HG03103 (cell line): ENCODE data around the gene ZNF474.
A peak's percentile ranks its signal among the peaks of the same experiment; 100 is the strongest.
"Not testable (repeated sequence)": the region's sequence is repeated elsewhere in the genome, so short reads cannot be mapped to it uniquely, and the experiment has no call there.

Experiments used
- ATAC-seq: cut with Tn5 transposase; IDR thresholded peaks from one replicate; pipeline ENCODE4 v1.9.1; 2021; ENCODE audit warnings: low read depth; ENCODE audit not compliant: unreplicated experiment

The ZNF474 gene

DNA sequence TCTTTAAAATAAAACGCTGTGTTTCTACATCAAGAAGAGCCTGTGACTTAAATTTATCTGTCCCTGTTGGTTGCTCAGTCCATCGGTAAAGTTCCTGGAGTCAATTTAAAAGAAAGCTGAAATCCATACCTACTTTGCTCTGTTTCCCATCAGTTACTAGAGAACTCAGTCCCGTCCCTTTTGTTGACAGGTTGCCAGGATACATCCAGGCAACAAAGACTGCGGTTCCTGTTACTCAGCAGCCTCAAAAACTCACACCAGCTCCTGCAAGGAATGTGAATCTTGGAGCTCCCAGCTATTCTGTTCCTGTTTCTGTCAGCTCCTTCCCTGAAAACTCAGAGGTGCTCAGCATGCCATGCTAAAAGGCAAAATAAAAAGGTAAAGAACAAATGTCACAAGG is at the start of gene ZNF474:
Gene ZNF474, plus strand, starts transcription at position 241 of the 400 bp plus-strand sequence. CDS start 22,445 bp downstream, outside the sequence.
- ATAC-seq = no peak

DNA sequence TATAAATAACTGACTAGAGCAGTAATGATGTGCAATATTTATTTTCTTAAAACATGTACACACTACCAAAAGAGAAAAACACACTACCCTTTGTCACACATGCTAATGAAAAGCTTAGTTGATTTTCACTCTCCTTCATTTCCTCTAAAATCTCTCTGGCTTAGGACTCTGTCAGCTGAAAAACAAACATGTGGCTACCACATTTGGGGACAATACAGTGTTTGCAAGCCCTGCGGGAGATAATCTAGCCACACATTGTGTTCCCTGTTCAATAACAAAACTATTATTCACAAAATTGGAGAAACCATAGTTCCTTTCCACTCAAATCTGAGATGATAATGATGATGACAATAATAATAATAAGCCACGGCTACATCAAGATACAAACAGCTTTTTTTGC is 47.8 kb upstream of the ZNF474 start:
- ATAC-seq = no peak

GRCh38 chr5:122083535-122083934 is 45.8 kb upstream of the ZNF474 start:
- no peak for ATAC-seq

- ATAC-seq = no peak
Observed at GRCh38 chr5:122085041-122085440, 44.3 kb upstream of the ZNF474 start.

- ATAC-seq = no peak
Observed at GRCh38 chr5:122089096-122090013, 40.0 kb upstream of the ZNF474 start.

- no peak for ATAC-seq
Observed at GRCh38 chr5:122091936-122092600, 37.3 kb upstream of the ZNF474 start.

DNA sequence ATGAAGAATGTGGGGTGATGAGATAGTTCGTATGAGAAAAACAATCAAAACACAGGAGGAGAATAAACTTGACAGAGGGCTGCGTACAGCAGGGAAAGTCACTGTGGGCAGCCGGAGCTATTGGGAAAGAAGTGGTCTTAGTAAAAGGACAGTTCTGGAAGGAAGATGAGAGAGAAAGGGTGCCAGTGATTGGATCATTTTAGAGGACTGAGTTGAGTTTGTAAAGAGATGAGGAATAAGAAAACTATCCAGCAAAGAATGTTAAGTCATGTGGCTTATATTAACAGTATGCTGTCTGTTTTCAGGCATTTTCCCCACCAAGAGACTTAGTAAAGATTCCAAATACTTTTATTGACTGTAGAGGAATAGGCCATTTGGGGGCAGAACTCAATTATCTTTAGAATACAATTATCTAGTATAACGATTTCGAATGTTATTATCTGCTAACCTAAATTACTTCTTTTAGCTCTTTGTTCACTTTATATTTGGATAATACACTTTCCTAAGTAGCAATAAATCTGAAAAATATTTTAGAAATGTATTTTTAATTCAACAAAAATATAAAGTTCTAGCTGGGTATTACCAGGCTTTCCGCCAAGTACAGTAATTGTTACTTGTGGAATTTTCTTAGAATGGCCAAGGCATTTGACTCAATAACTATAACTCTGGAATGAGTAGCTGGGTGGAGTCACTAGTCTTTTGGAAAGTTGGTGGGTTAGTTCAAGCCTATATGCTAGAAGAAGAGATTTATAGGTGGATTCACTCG is 35.7 kb upstream of the ZNF474 start:
- ATAC-seq = no peak

GRCh38 chr5:122094251-122094650 is 35.1 kb upstream of the ZNF474 start:
- not testable (repeated sequence) for ATAC-seq

DNA sequence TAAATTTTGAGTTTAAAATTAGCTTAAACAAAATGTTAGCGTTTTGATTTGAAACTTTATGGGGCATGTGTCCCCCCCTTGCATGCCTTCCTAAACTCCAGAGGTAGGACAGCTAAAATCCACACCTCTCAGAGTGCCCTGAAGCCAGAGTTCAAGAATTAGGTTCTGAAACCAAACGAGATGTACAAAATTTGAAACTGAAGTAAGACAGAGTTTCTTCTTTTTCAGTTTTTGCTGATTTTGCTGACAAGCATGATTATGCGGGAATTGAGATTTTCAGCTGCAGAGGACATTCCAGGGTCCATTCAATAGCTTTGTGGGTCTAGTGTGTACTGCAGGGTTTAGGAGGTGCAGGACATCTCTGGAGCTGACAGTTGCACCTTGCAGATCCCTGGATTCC is 34.2 kb upstream of the ZNF474 start:
- ATAC-seq = no peak

DNA sequence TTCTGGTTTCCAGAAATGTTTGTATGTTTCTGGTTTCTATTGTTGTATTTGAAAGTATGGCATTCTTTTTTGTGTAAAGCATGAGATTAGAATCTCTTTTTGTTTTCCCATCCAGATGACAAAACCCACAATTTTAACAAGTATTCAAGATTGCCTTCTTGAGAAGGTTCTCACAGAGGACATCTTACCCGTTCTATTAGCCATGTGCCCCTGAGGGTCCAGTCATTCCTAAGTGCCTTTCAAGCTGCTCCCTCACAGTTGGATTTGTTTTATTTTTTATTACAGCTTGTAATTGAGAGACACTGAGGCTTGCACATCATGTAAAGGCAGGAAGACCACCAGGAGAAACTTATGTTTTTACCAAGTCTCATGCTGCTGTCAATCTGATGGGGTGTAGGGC is 32.0 kb upstream of the ZNF474 start:
- ATAC-seq = no peak

DNA sequence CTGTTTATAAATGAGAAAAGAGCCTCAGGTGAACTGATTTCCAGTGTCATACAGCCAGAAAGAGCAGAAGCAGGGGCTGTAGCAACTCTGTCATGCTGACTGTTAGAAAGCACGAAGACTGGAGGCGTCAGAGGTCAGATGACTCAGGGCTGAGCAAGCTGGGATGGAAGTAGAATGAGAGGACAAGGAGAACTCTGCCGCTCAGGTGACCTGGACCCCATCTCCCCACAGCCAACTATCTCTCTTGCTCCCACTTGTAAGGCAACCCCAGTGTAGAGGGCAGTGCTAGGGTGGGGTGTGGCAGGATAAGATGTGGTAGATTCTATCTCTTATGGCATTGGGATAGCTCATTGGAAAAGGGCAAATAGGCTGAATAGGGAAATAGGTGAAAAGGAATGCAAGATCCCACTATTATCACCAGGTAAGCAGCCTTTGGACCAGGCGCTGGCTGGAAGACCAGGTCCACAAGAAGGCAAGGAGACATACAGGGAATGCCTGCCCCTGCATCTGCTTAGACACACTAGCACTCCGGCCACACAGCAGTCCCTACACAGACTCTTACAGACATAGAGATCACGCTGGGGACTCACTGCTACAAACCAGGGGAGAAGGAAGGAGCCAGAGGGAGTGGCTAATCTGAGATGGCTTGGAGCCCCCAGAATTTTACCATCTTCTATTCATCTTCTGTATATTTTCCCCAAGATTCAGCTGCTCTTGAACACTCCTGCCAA is 30.1 kb upstream of the ZNF474 start:
- ATAC-seq = no peak

DNA sequence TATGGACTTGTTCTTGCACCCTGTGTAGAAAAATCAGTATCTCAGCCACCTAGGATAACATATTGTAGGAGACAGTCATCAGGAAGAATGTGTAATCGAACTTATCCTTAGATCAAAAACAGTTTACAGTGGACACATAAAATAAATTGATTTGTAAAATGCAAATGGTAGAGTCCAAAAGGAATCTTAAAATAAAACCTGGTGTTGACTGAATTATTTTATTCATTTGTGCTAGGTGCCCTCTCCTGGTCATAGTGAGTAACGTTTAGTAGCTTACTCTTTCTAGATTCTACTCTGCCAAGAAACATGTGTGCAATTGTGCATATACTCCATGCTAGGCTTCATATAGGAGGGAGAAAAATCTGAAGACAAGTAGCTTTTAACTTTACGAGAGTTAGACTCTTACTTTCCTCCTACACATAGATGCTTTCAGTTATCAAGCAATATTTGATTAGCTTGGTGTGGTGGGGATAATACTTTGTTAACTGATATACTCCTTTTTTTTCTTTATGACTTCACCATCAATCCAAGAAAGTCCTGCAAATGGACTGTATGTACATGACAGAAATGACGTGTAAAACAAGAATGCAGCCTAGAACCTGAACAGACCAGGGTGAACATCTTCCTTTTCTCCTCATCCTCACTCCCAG is 27.6 kb upstream of the ZNF474 start:
- ATAC-seq = peak; percentile 70

- no peak for ATAC-seq
Observed at GRCh38 chr5:122102825-122103224, 26.5 kb upstream of the ZNF474 start.

DNA sequence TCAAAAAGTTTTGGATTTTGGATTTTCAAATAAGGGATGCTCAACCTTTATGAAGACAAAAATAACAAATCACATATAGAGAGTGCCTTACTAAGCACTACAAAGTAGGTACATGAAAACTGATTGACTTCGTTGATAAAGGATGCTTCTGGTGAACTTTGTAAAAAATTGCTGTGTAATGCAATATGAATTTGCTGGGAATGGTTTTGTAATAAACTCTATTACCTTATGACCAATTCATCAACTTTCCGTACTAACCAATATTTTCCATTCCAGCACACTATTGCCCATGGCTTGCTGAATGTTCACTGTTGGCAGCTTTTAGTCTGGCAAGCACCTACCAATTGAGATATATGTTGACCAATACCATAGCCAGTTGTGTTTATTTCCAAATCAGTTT is 23.4 kb upstream of the ZNF474 start:
- ATAC-seq = no peak

DNA sequence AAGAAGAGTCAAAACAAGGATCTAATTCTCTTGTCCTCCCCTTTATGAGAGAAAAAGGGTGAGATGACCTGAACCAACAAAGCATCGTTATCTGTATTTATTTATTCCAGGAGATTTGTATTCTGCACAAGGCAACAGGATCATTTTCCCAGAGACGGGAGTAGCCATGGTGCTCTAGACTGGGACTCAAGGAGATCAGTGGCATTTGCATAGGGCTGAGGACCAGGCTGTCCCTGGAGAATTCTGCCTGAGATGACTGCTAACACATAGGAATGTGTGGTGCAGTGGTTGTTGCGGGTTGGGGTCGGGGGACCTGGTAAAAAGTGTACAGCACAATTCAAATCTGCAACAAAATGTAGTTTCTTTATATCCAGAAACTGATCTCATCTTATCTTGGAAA is 22.3 kb upstream of the ZNF474 start:
- ATAC-seq = no peak

DNA sequence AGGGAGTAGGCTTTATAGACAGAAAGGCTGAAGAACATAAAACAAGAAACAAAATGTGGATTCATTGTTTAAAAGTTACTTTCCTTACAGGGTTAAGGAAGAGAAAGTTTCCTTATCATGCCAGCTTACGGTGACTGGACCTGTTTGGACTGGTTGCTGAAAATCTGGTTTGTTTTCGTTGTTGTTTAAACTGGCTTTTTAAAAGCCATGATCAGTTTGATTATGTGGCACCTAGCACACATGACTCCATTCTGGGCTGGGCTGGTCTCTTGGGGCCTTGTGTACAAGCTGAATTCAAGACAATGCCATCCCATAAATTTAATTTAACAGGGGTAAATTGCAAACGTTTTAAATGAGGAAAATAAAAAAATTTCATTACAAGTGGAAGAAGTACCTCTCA is 18.4 kb upstream of the ZNF474 start:
- no peak for ATAC-seq

- no peak for ATAC-seq
Observed at GRCh38 chr5:122111460-122111859, 17.9 kb upstream of the ZNF474 start.

DNA sequence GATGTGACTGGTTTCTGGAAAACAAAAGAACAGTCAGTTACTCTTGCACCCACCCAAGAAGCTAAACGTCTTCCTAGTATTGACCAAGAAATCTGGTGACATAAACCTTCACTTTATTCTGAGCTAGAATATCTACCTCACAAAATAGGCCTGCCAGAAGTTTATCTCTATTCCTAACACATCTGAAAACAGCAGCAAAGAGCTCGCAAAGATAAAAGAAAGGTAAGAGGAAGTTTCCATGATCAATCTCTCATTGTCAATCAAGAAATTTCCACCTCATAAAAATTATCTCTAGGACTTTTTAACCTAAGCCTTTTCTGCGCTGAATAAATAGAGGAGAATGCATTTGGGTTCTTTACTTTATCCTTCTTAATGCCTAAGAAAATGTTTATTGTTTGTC is 17.3 kb upstream of the ZNF474 start:
- no peak for ATAC-seq

GRCh38 chr5:122112733-122113558 is 16.4 kb upstream of the ZNF474 start:
- ATAC-seq = no peak
